ENCODE data around the gene ARAF. TPM values are rescaled to one million over a fixed set of nuclear protein-coding genes. Genes with fewer than 3 reads are reported as not detected.

The ARAF gene
- total RNA-seq, 2 experiments from 2014 or later: 53.9 to 60.9 TPM

- no peak for TF ChIP-seq CTCF (IDR thresholded peaks at IDR 0.05)
- Mint-ChIP-seq H3K36me3 (ENCODE audit: low read depth) (no peaks in the 10 kb centered on the region), H3K4me1 (ENCODE audit: low read depth) (peaks cover 5% of the 10 kb centered on the region), H3K4me3 (no peak overlapping the region), H3K27me3 (no peaks in the 10 kb centered on the region), H3K27ac (no peak overlapping the region), H3K9me3 (no peaks in the 10 kb centered on the region)
- ChIA-PET POLR2A (no interaction called here), CTCF (no interaction called here)
- no peak for ATAC-seq
- DNase-seq: no peak
- intact Hi-C loops (cut with micrococcal nuclease): no loop called here
Measured at GRCh38 chrX:47611926-47612325, 50.9 kb downstream of the ARAF start.

GRCh38 chrX:47612418-47612817, 51.4 kb downstream of the ARAF start:
- Mint-ChIP-seq H3K4me1 (ENCODE audit: low read depth) (peaks cover 5% of the 10 kb centered on the region), H3K27me3 (no peaks in the 10 kb centered on the region), H3K27ac (no peak overlapping the region), H3K4me3 (no peak overlapping the region), H3K9me3 (no peaks in the 10 kb centered on the region), H3K36me3 (ENCODE audit: low read depth) (no peaks in the 10 kb centered on the region)
- intact Hi-C loops (cut with micrococcal nuclease): no loop called here
- CTCF ChIA-PET: no interaction called here
- POLR2A ChIA-PET: interaction anchor here (1.6 kb wide), 1 partner anchor 14 kb away, joined by 3 read pairs; no protein-coding TSS in a partner anchor
- DNase-seq: no peak
- no peak for TF ChIP-seq CTCF (IDR thresholded peaks at IDR 0.05)
- ATAC-seq: no peak

GRCh38 chrX:47613082-47613481, 52.1 kb downstream of the ARAF start:
- CTCF ChIA-PET: no interaction called here
- Mint-ChIP-seq H3K9me3 (no peaks in the 10 kb centered on the region), H3K4me3 (no peak overlapping the region), H3K36me3 (ENCODE audit: low read depth) (no peaks in the 10 kb centered on the region), H3K4me1 (ENCODE audit: low read depth) (peaks cover 5% of the 10 kb centered on the region), H3K27me3 (no peaks in the 10 kb centered on the region), H3K27ac (no peak overlapping the region)
- ATAC-seq: no peak
- DNase-seq: peak; percentile 11
- TF ChIP-seq CTCF (IDR thresholded peaks at IDR 0.05): no peak
- POLR2A ChIA-PET: interaction anchor here (1.6 kb wide), 1 partner anchor 15 kb away, joined by 3 read pairs; no protein-coding TSS in a partner anchor
- intact Hi-C loops (cut with micrococcal nuclease): no loop called here

- peaks cover 7% of the 10 kb centered on the region for H3K27me3 Mint-ChIP-seq
- ATAC-seq (no peak), DNase-seq (no peak)
- no peaks in the 10 kb centered on the region for H3K4me1 Mint-ChIP-seq (ENCODE audit: low read depth)
- no peak overlapping the region for H3K4me3 Mint-ChIP-seq
- H3K36me3 Mint-ChIP-seq (ENCODE audit: low read depth): no peaks in the 10 kb centered on the region
- TF ChIP-seq CTCF (IDR thresholded peaks at IDR 0.05): no peak
- intact Hi-C loops (cut with micrococcal nuclease): no loop called here
- CTCF ChIA-PET: no interaction called here
- POLR2A ChIA-PET: no interaction called here
- no peaks in the 10 kb centered on the region for H3K9me3 Mint-ChIP-seq
- H3K27ac Mint-ChIP-seq: no peak overlapping the region
Measured at GRCh38 chrX:47614618-47615017, 53.6 kb downstream of the ARAF start.

- peaks cover 7% of the 10 kb centered on the region for H3K27me3 Mint-ChIP-seq
- H3K36me3 Mint-ChIP-seq (ENCODE audit: low read depth): no peaks in the 10 kb centered on the region
- intact Hi-C loops (cut with micrococcal nuclease): no loop called here
- TF ChIP-seq CTCF (IDR thresholded peaks at IDR 0.05): no peak
- peak overlapping the region; percentile 53 for H3K4me3 Mint-ChIP-seq
- no peak for DNase-seq
- ChIA-PET CTCF (no interaction called here), POLR2A (no interaction called here)
- peaks cover 11% of the 10 kb centered on the region for H3K4me1 Mint-ChIP-seq (ENCODE audit: low read depth)
- ATAC-seq: no peak
- no peak overlapping the region for H3K27ac Mint-ChIP-seq
- no peaks in the 10 kb centered on the region for H3K9me3 Mint-ChIP-seq
Measured at GRCh38 chrX:47618923-47619485, 58.0 kb downstream of the ARAF start.
